Measurements from ENCODE around the gene FMO1. TPM values are rescaled to one million over a fixed set of nuclear protein-coding genes. Genes with fewer than 3 reads are reported as not detected.

Gene FMO1
- total RNA-seq, 2 experiments from 2014 or later, result 0.34 to 0.38 TPM

- H3K79me2 ChIP-seq (ENCODE audit: insufficient read depth, low read depth, low read length), result no peaks in the 10 kb centered on the region
- TF ChIP-seq CTCF (conservative IDR thresholded peaks at IDR 0.05; ENCODE audit: low read length) (no peak), EZH2phosphoT487 (IDR thresholded peaks at IDR 0.05; ENCODE audit: borderline replicate concordance, low read depth, low read length) (no peak)
- no peaks in the 10 kb centered on the region for H3K36me3 ChIP-seq (ENCODE audit: insufficient read depth, low read length)
- H2AFZ ChIP-seq (ENCODE audit: low read length), result no peak overlapping the region
- H3K4me1 ChIP-seq (ENCODE audit: insufficient read depth, low read length, poor library complexity, severe bottlenecking), result peaks cover 8% of the 10 kb centered on the region
- no peak overlapping the region for H3K27ac ChIP-seq (ENCODE audit: low read depth, low read length, poor library complexity, severe bottlenecking)
- no peaks in the 10 kb centered on the region for H4K20me1 ChIP-seq (ENCODE audit: insufficient read depth, low read length)
- H3K4me2 ChIP-seq (ENCODE audit: low read length), result no peak overlapping the region
- CTCF ChIA-PET (ENCODE audit: unreplicated experiment), result no interaction called here
- intact Hi-C loops (cut with micrococcal nuclease; ENCODE audit: unreplicated experiment), result no loop called here
- BruUV-seq (replicated peaks), result no TSS peak
- POLR2A ChIA-PET, result interaction anchor here (0.6 to 1.7 kb wide), 5 partner anchors 8 to 13 kb away, joined by 3 to 4 read pairs (median 4); no protein-coding TSS in a partner anchor
- H3K9me2 ChIP-seq (ENCODE audit: insufficient read depth, low read length), result no peaks in the 10 kb centered on the region
- H3K9me3 ChIP-seq (ENCODE audit: low read length), result peaks cover 8% of the 10 kb centered on the region; the same call in 1 of the 2 replicates
- H3K4me3 ChIP-seq (ENCODE audit: low read depth, low read length, poor library complexity, severe bottlenecking), result no peak overlapping the region
- no peak for DNase-seq (ENCODE audit: low spot score)
These were observed 47.5 kb downstream of the FMO1 start for GRCh38 chr1:171295821-171296220.

- intact Hi-C loops (cut with micrococcal nuclease; ENCODE audit: unreplicated experiment), result no loop called here
- H3K27ac ChIP-seq (ENCODE audit: low read depth, low read length, poor library complexity, severe bottlenecking), result no peak overlapping the region
- H3K79me2 ChIP-seq (ENCODE audit: insufficient read depth, low read depth, low read length), result no peaks in the 10 kb centered on the region
- H3K4me3 ChIP-seq (ENCODE audit: low read depth, low read length, poor library complexity, severe bottlenecking), result no peak overlapping the region
- no peaks in the 10 kb centered on the region for H3K9me2 ChIP-seq (ENCODE audit: insufficient read depth, low read length)
- no peaks in the 10 kb centered on the region for H4K20me1 ChIP-seq (ENCODE audit: insufficient read depth, low read length)
- CTCF ChIA-PET (ENCODE audit: unreplicated experiment), result no interaction called here
- no peak overlapping the region for H2AFZ ChIP-seq (ENCODE audit: low read length)
- H3K4me1 ChIP-seq (ENCODE audit: insufficient read depth, low read length, poor library complexity, severe bottlenecking), result peaks cover 8% of the 10 kb centered on the region
- H3K9me3 ChIP-seq (ENCODE audit: low read length), result peaks cover 9% of the 10 kb centered on the region; the same call in 1 of the 2 replicates
- POLR2A ChIA-PET, result interaction anchor here (1.2 to 1.7 kb wide), 4 partner anchors 9 to 296 kb away, joined by 3 to 5 read pairs (median 4); no protein-coding TSS in a partner anchor
- BruUV-seq (replicated peaks), result no TSS peak
- H3K4me2 ChIP-seq (ENCODE audit: low read length), result no peak overlapping the region
- H3K36me3 ChIP-seq (ENCODE audit: insufficient read depth, low read length), result no peaks in the 10 kb centered on the region
- TF ChIP-seq EZH2phosphoT487 (IDR thresholded peaks at IDR 0.05; ENCODE audit: borderline replicate concordance, low read depth, low read length) (no peak), CTCF (conservative IDR thresholded peaks at IDR 0.05; ENCODE audit: low read length) (no peak)
- no peak for DNase-seq (ENCODE audit: low spot score)
These were observed 48.6 kb downstream of the FMO1 start for GRCh38 chr1:171296897-171297296.

- Histone ChIP-seq H3K27ac (ENCODE audit: low read depth, low read length, poor library complexity, severe bottlenecking) (no peak overlapping the region), H4K20me1 (ENCODE audit: insufficient read depth, low read length) (no peaks in the 10 kb centered on the region), H3K36me3 (ENCODE audit: insufficient read depth, low read length) (no peaks in the 10 kb centered on the region), H3K9me2 (ENCODE audit: insufficient read depth, low read length) (no peaks in the 10 kb centered on the region), H2AFZ (ENCODE audit: low read length) (no peak overlapping the region), H3K79me2 (ENCODE audit: insufficient read depth, low read depth, low read length) (no peaks in the 10 kb centered on the region), H3K4me3 (ENCODE audit: low read depth, low read length, poor library complexity, severe bottlenecking) (no peak overlapping the region), H3K4me1 (ENCODE audit: insufficient read depth, low read length, poor library complexity, severe bottlenecking) (peaks cover 8% of the 10 kb centered on the region), H3K9me3 (ENCODE audit: low read length) (peaks cover 9% of the 10 kb centered on the region; the same call in 1 of the 2 replicates), H3K4me2 (ENCODE audit: low read length) (no peak overlapping the region)
- DNase-seq (ENCODE audit: low spot score), result no peak
- intact Hi-C loops (cut with micrococcal nuclease; ENCODE audit: unreplicated experiment), result no loop called here
- CTCF ChIA-PET (ENCODE audit: unreplicated experiment), result interaction anchor here (1.4 kb wide), 1 partner anchor 53 kb away, joined by 4 read pairs; no protein-coding TSS in a partner anchor
- TF ChIP-seq EZH2phosphoT487 (IDR thresholded peaks at IDR 0.05; ENCODE audit: borderline replicate concordance, low read depth, low read length), result no peak
- TF ChIP-seq CTCF (conservative IDR thresholded peaks at IDR 0.05; ENCODE audit: low read length), result no peak
- BruUV-seq (replicated peaks), result no TSS peak
- POLR2A ChIA-PET, result interaction anchor here (0.5 to 0.6 kb wide), 2 partner anchors 16 to 55 kb away, joined by 3 to 4 read pairs; no protein-coding TSS in a partner anchor
These were observed 50.4 kb downstream of the FMO1 start for GRCh38 chr1:171298696-171299095.
